GM19193 (cell line): Measurements from ENCODE around the gene LTB4R2.

Source experiments
- POLR2A ChIP-seq: IDR thresholded peaks from 4 replicates; pipeline ENCODE4 v1.6.1; 2011; ENCODE audit not compliant: insufficient read depth, insufficient read length; ENCODE audit errors: extremely low read depth

The LTB4R2 gene

GRCh38 chr14:24308342-24309124 lies 1.4 kb upstream of the LTB4R2 start:
- no peak for TF ChIP-seq POLR2A

GRCh38 chr14:24310265-24310645 lies 315 bp downstream of the LTB4R2 start:
- TF ChIP-seq POLR2A: no peak

GRCh38 chr14:24310646-24311604 lies 985 bp downstream of the LTB4R2 start, which contains the start of gene LTB4R:
TSS of gene LTB4R (plus strand) at chr14:24311502. CDS start at chr14:24315652, 4,150 bp downstream.
- TF ChIP-seq POLR2A: peak; percentile 29

GRCh38 chr14:24311837-24312615 lies 2.1 kb downstream of the LTB4R2 start:
- TF ChIP-seq POLR2A: no peak

GRCh38 chr14:24312736-24313507 lies 3.0 kb downstream of the LTB4R2 start:
- TF ChIP-seq POLR2A: no peak

- TF ChIP-seq POLR2A: no peak
These were observed 4.0 kb downstream of the LTB4R2 start for GRCh38 chr14:24313913-24314312.

GRCh38 chr14:24314377-24315193 lies 4.6 kb downstream of the LTB4R2 start:
- no peak for TF ChIP-seq POLR2A

- no peak for TF ChIP-seq POLR2A
These were observed 5.4 kb downstream of the LTB4R2 start for GRCh38 chr14:24315243-24315806.

- TF ChIP-seq POLR2A: no peak
These were observed 6.1 kb downstream of the LTB4R2 start for GRCh38 chr14:24315807-24316596.

- TF ChIP-seq POLR2A: no peak
These were observed 6.6 kb downstream of the LTB4R2 start for GRCh38 chr14:24316597-24316950.

- no peak for TF ChIP-seq POLR2A
These were observed 7.4 kb downstream of the LTB4R2 start for GRCh38 chr14:24317141-24317928.
